GM13977 (cell line): ENCODE data around the gene TFPI2.

Source experiments
- DNase-seq: peaks from one replicate; pipeline ENCODE4 v3.0.0; 2012; ENCODE audit warnings: low spot score
- in situ Hi-C: fragments of 300-500 bp; cut with MboI; formaldehyde crosslinking; loops from one replicate; pipeline ENCODE4 v1.12.0; 2022; ENCODE audit warnings: low sequenced_read_pairs, low pct_unique_long_range_greater_than_20kb, mixed read lengths, inconsistent platforms; ENCODE audit not compliant: unreplicated experiment
- TF ChIP-seq, protein P1 (sequence below): IDR thresholded peaks from 2 replicates; pipeline ENCODE4 v1.5.1; 2012; ENCODE audit warnings: mild to moderate bottlenecking, control low read depth; ENCODE audit not compliant: insufficient read depth; ENCODE audit errors: extremely low read depth, missing control alignments

TFPI2 gene

DNA sequence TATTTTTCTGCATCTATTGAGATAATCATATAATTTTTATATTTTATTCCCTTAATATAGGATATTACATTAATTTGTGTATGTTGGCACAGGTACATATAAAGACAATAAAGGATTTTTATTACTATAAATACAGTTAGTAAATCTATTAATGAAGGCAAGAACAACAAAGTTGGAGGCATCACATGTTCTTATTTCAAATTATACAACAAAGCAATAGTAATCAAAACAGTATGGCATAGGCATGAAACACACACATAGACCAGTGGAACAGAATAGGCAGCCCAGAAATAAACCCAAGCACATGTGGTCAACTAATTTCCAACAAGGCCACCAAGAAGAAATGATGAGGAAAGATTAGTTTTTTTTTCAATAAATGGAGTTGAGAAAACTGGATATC, 11.2 kb downstream of the TFPI2 start:
- DNase-seq: no peak
- in situ Hi-C loops: loop anchor here (25.0 kb wide), 1 partner anchor 508 kb away; the partner anchor contains the start of gene COL1A2
- TF ChIP-seq, protein P1, sequence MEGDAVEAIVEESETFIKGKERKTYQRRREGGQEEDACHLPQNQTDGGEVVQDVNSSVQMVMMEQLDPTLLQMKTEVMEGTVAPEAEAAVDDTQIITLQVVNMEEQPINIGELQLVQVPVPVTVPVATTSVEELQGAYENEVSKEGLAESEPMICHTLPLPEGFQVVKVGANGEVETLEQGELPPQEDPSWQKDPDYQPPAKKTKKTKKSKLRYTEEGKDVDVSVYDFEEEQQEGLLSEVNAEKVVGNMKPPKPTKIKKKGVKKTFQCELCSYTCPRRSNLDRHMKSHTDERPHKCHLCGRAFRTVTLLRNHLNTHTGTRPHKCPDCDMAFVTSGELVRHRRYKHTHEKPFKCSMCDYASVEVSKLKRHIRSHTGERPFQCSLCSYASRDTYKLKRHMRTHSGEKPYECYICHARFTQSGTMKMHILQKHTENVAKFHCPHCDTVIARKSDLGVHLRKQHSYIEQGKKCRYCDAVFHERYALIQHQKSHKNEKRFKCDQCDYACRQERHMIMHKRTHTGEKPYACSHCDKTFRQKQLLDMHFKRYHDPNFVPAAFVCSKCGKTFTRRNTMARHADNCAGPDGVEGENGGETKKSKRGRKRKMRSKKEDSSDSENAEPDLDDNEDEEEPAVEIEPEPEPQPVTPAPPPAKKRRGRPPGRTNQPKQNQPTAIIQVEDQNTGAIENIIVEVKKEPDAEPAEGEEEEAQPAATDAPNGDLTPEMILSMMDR: no peak

DNA sequence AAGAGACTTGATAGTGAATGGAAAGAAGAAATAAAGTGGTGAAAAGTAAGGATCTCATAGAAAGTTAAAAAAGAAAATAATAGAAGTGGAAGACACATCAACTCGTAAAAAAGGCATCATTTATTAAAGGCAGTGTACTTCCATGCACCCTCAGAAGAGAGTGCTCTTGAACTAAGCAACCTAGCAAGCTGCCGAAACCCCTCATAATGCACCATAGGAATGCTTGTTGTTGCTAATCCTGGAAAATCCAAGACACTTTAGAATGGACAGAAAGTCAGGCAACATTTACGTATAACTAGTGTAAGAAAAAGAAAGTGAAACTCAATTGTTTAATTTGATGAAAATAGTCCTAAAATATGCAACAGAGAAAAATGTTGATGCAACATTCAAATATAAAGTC, 12.8 kb downstream of the TFPI2 start:
- no peak for DNase-seq
- TF ChIP-seq, protein P1: no peak

DNA sequence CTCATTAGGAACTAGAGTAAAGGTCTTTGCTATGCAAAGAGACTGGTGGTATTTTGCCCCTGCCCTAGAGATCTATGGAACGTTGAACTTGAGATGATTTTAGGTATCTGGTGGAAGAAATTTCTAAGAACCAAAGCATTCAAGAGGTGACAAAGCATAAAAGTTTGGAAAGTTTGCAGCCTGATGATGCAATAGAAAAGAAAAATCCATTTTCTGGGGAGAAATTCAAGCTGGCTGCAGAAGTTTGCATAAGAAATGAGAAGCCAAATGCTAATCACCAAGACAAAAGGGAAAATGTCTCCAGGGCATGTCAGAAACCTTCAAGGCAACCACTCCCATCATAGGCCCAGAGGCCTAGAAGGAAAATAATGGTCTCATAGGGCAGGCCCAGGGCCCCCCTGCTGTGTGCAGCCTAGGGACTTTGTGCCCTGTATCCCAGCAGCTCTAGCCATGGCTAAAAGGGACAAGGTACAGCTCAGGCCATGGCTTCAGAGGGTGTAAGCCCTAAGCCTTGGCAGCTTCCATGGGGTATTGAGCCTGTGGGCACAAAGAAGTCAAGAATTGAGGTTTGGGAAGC, 16.5 kb downstream of the TFPI2 start:
- DNase-seq: no peak
- TF ChIP-seq, protein P1: no peak
- in situ Hi-C loops: no loop called here

More for the DNA sequence above, 12.8 kb downstream of the TFPI2 start:
- in situ Hi-C loops: loop anchor here (25.0 kb wide), 1 partner anchor 510 kb away; the partner anchor contains the start of gene COL1A2

DNA sequence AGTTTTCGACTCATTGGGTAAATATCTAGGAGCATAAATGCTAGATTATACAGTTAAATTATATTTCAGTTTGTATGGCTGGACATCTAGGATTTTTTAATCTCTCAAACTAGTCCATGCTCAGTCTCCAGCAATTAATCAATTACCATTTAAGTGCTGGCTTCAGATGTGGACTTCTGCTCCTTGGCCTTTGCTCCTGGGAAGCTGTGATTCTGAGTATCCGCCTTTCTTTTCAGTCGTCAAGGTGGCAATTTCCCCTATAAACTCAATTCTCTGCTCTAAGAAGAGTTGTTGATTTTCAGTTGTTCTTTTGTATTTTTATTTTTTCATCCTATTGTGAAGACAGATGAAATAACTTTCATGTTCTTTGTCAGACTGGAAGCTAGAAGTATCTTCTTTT, 23.7 kb downstream of the TFPI2 start:
- no peak for DNase-seq
- TF ChIP-seq, protein P1: no peak
- in situ Hi-C loops: no loop called here

DNA sequence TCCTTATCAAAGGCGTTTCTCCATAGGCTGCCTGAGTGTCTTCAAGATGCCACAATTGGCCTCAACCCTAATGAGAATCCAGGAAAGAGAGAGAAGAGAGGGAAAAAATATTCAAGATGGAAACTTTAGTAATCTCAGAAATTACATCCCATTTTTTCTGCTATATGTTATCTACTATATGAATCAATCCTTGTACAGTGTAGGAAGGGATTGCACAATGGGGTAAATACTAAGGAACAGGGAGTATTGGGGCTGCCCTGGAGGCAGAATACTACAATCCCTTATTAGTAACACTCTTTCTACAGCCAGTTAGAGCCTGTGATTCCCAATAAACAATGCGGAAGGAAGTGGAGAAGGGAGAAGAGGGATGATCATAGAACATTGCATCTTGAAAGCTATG, 27.9 kb downstream of the TFPI2 start:
- TF ChIP-seq, protein P1: no peak
- in situ Hi-C loops: no loop called here
- DNase-seq: no peak

DNA sequence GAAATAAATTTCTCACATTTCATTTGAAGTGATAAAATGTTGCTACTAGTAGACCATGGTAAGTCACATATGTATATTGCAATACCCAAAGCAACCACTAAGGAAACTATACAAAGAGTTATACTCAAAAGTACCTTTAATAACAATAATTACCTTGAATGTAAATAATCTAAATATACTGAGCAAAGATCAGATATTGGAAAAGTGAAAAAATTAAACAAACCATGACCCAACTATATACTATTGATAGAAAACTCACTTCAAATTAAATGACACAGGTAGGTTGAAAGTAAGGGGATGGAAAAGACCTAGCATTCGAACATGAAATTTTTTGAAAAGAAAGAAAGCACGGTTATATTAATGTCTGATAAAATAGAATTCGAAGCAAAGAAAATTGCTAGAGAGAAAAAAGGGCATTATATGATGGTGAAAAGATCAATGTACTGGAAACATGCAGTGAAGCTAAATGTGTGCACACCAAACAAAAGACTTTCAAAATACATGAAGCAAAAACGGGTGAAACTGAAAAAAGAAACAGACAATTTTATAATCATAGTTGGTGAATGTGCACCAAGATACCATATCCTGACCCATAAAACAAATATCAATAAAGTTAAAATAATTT, 29.1 kb downstream of the TFPI2 start:
- no peak for DNase-seq
- TF ChIP-seq, protein P1: no peak
- in situ Hi-C loops: no loop called here
